K562 (cell line): ENCODE results near the gene FAM124A. TPM values are rescaled to one million over a fixed set of nuclear protein-coding genes. Genes with fewer than 3 reads are reported as not detected.

Experiments
- ATAC-seq: fragments of 200-7000 bp; cut with Tn5 transposase; 3 replicates; pipeline ENCODE4 v1.9.1; 2020; ENCODE audit warnings: moderate library complexity
- BruUV-seq: library from RNA; stranded (reverse); fragments of 400-500 nt; replicated peaks from 2 replicates; lab custom pipeline; 2021; lab: Mats Ljungman, UMichigan
- CTCF ChIA-PET: fragments of 300-600 bp; formaldehyde crosslinking; extraction: SDS; loops from one replicate; lab custom pipeline; 2021; ENCODE audit warnings: low intra/inter-chr PET ratio; lab: Yijun Ruan, JAX
- POLR2A ChIA-PET: fragments of 300-600, 350-650 bp; sonication (Branson Sonifier 250); formaldehyde crosslinking; extraction: SDS; loops from one replicate; lab custom pipeline; 2021; ENCODE audit warnings: antibody characterized with exemption, inconsistent platforms; lab: Yijun Ruan, JAX
- DNase-seq, 4 experiments: peaks; one replicate each; pipeline versions ENCODE4 v3.0.0 to v3.0.0-alpha.2; 2011 to 2018; ENCODE audit warnings: low spot score in 3 of 4, mixed read lengths in 3 of 4; ENCODE audit errors: extremely low read depth in 1 of 4
- FAIRE-seq: peaks from 2 replicates; lab custom pipeline; 2011; peaks lifted over from hg19 to GRCh38; lab: Jason Lieb, UNC
- H2AFZ ChIP-seq: 2 replicates; pipeline ENCODE4 v1.6.0; 2011; ENCODE audit warnings: low read depth, low read length, control low read depth, inconsistent platforms
- H3K27ac ChIP-seq: fragments of 200-600 bp; 3 replicates; pipeline ENCODE4 v1.8.0; 2011; ENCODE audit warnings: low read depth, mild to moderate bottlenecking, control low read depth, inconsistent platforms, low read length, moderate library complexity, mixed read lengths; ENCODE audit errors: extremely low read depth
- H3K27me3 ChIP-seq, 2 experiments: fragments of 300-600 bp in 1 of 2; 2 replicates in 1 of 2; 3 replicates in 1 of 2; pipeline versions ENCODE4 v1.6.0 to v1.8.0; 2011; ENCODE audit warnings: inconsistent platforms in 2 of 2, low read length in 2 of 2, mild to moderate bottlenecking in 1 of 2, mixed read lengths in 1 of 2, moderate library complexity in 1 of 2; ENCODE audit not compliant: control insufficient read depth in 2 of 2, insufficient read depth in 2 of 2
- H3K36me3 ChIP-seq: fragments of 300-600 bp; 3 replicates; pipeline ENCODE4 v1.8.0; 2011; ENCODE audit warnings: mild to moderate bottlenecking, low read length, inconsistent platforms; ENCODE audit not compliant: control insufficient read depth, insufficient read depth
- H3K4me1 ChIP-seq, 2 experiments: fragments of 200-600 bp in 1 of 2; replicated peaks in 1 of 2; 2 replicates in 1 of 2; 3 replicates in 1 of 2; pipeline versions ENCODE4 v1.5.1 to v1.8.0; 2011; ENCODE audit warnings: inconsistent platforms in 2 of 2, low read length in 2 of 2, mild to moderate bottlenecking in 1 of 2, mixed read lengths in 1 of 2, moderate library complexity in 1 of 2; ENCODE audit not compliant: control insufficient read depth in 2 of 2, insufficient read depth in 2 of 2
- H3K4me2 ChIP-seq: 2 replicates; pipeline ENCODE4 v1.6.1; 2011; ENCODE audit warnings: low read length, control low read depth, inconsistent platforms, mixed read lengths; ENCODE audit not compliant: insufficient read depth
- H3K4me3 ChIP-seq: fragments of 200-600 bp; sonication (generic), shearing (Covaris generic); 2 replicates; pipeline ENCODE4 v1.5.1; 2016; ENCODE audit warnings: control low read depth, inconsistent platforms
- H3K79me2 ChIP-seq: fragments of 200-600 bp; 3 replicates; pipeline ENCODE4 v1.8.0; 2011; ENCODE audit warnings: low read length, inconsistent platforms; ENCODE audit not compliant: control insufficient read depth, insufficient read depth
- H3K9ac ChIP-seq, 2 experiments: 2 replicates each; pipeline versions ENCODE4 v1.6.0 to v1.6.1; 2011; ENCODE audit warnings: low read depth in 2 of 2, low read length in 2 of 2, control low read depth in 1 of 2, inconsistent platforms in 1 of 2, mild to moderate bottlenecking in 1 of 2, mixed read lengths in 1 of 2; ENCODE audit not compliant: insufficient read depth in 1 of 2
- H3K9me1 ChIP-seq: one replicate; pipeline ENCODE4 v1.6.0; 2011; ENCODE audit warnings: inconsistent platforms, mild to moderate bottlenecking, low read length, moderate library complexity; ENCODE audit not compliant: control insufficient read depth, insufficient read depth
- H3K9me3 ChIP-seq: replicated peaks from 2 replicates; pipeline ENCODE4 v1.5.1; 2011; ENCODE audit warnings: low read depth, low read length, inconsistent platforms; ENCODE audit not compliant: control insufficient read depth, insufficient read depth
- H4K20me1 ChIP-seq: replicated peaks from 2 replicates; pipeline ENCODE4 v1.6.1; 2011; ENCODE audit warnings: low read length, inconsistent platforms, mixed read lengths; ENCODE audit not compliant: control insufficient read depth, insufficient read depth
- ATF2 ChIP-seq: sonication (generic); formaldehyde crosslinking; IDR thresholded peaks from 2 replicates; pipeline ENCODE4 v1.8.1; 2022; ENCODE audit warnings: missing genetic modification reagents
- ETV6 ChIP-seq, 3 experiments: fragments of 150-350 bp in 1 of 3; sonication (generic) in 1 of 3; formaldehyde crosslinking in 1 of 3; IDR thresholded peaks; 2 replicates each; pipeline versions ENCODE4 v1.6.1 to v1.8.0; 2014 to 2022; ENCODE audit warnings: borderline replicate concordance in 2 of 3, low read depth in 2 of 3, antibody characterized with exemption in 1 of 3, low read length in 1 of 3, mild to moderate bottlenecking in 1 of 3, missing genetic modification reagents in 1 of 3
- HDGF ChIP-seq: fragments of 450-650 bp; IDR thresholded peaks from 2 replicates; pipeline ENCODE4 v1.6.1; 2016
- NFIX ChIP-seq: fragments of 250-450 bp; sonication (Bioruptor Pico); IDR thresholded peaks from 2 replicates; pipeline ENCODE4 v1.4.0; 2020; ENCODE audit warnings: low read depth, mild to moderate bottlenecking, moderate library complexity
- PHF21A ChIP-seq: fragments of 450-650 bp; IDR thresholded peaks from 2 replicates; pipeline ENCODE4 v1.6.1; 2017; ENCODE audit warnings: low read depth, borderline replicate concordance
- TAF7 ChIP-seq: fragments of 450-650 bp; IDR thresholded peaks from 2 replicates; pipeline ENCODE4 v1.6.1; 2016; ENCODE audit warnings: missing genetic modification characterization, missing compliant biosample characterization
- ZNF12 ChIP-seq: sonication (generic); formaldehyde crosslinking; IDR thresholded peaks from 2 replicates; pipeline ENCODE4 v1.4.0; 2020; ENCODE audit warnings: mild to moderate bottlenecking, missing genetic modification reagents
- ZNF431 ChIP-seq: sonication (generic); formaldehyde crosslinking; IDR thresholded peaks from 2 replicates; pipeline ENCODE4 v1.8.0; 2022; ENCODE audit warnings: mild to moderate bottlenecking, missing genetic modification reagents
- ZNF507 ChIP-seq: conservative IDR thresholded peaks from 2 replicates; pipeline ENCODE4 v1.6.1; 2017; ENCODE audit warnings: missing genetic modification characterization, missing compliant biosample characterization
- ZNF764 ChIP-seq: fragments of 250-450 bp; sonication (Bioruptor Pico); IDR thresholded peaks from 2 replicates; pipeline ENCODE4 v1.4.0; 2020; ENCODE audit warnings: low read depth, mild to moderate bottlenecking, moderate library complexity
- WGBS: fragments of 100-300 bp; shearing (Covaris generic); methylation state at CpG from one replicate; pipeline ENCODE4 v1.1.6; 2016; ENCODE audit warnings: low coverage, mixed read lengths; ENCODE audit not compliant: insufficient coverage; ENCODE audit errors: missing lambda C conversion rate; 5-methylcytosine and 5-hydroxymethylcytosine counted together
- in situ Hi-C: fragments of 300-500 bp; cut with MboI; formaldehyde crosslinking; loops from 4 replicates; pipeline ENCODE4 v1.15.0; 2018; ENCODE audit warnings: inconsistent platforms, mixed read lengths
- intact Hi-C: fragments of 100-400 bp; cut with micrococcal nuclease; formaldehyde crosslinking; loops from 2 replicates; pipeline ENCODE4 v1.14.2; 2022
- polyA plus RNA-seq, 8 experiments: library from polyadenylated mRNA; depleted of rRNA in 4 of 8; stranded (reverse) in 5 of 8; unstranded in 3 of 8; fragments of >200 nt; fragmentation: Nextera tagmentation in 2 of 8; fragmentation: Illumina TruSeq in 1 of 8; extraction: Ambion mirVana in 2 of 8; extraction: Trizol in 1 of 8; gene quantifications; 2 replicates each; pipeline versions ENCODE4 v1.2.1 to v1.2.3, GENCODE V29; 2011 to 2014; ENCODE audit warnings: inconsistent platforms in 1 of 8, missing spikeins in 1 of 8
- total RNA-seq, 7 experiments: library from RNA; depleted of rRNA in 6 of 7; stranded (reverse); fragments of >200 nt in 6 of 7; fragmentation: Illumina TruSeq in 2 of 7; extraction: Trizol in 2 of 7; gene quantifications; 2 replicates each; pipeline versions ENCODE4 v1.2.1 to v1.2.3, GENCODE V29; 2011 to 2021; ENCODE audit warnings: low replicate concordance in 1 of 7
- TF ChIP-seq, protein P1 (sequence below): IDR thresholded peaks from 2 replicates; pipeline ENCODE4 v1.6.1; 2011; ENCODE audit not compliant: insufficient read length; ENCODE audit errors: extremely low read depth
- TF ChIP-seq, protein P2 (sequence below): sonication (generic); formaldehyde crosslinking; IDR thresholded peaks from 2 replicates; pipeline ENCODE4 v1.8.0; 2022; ENCODE audit warnings: mild to moderate bottlenecking, missing genetic modification reagents

Gene FAM124A
- total and polyA plus RNA-seq, 9 of the 15 experiments (the other 6 are each of a cell fraction or from before 2014, with no cell fraction given), result not detected

GRCh38 chr13:51292000-51292565, 69.9 kb downstream of the FAM124A start:
- no peak for TF ChIP-seq ZNF12 (CRISPR knock-in tag)
- TF ChIP-seq, protein P1, sequence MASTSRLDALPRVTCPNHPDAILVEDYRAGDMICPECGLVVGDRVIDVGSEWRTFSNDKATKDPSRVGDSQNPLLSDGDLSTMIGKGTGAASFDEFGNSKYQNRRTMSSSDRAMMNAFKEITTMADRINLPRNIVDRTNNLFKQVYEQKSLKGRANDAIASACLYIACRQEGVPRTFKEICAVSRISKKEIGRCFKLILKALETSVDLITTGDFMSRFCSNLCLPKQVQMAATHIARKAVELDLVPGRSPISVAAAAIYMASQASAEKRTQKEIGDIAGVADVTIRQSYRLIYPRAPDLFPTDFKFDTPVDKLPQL, result no peak
- no peak for TF ChIP-seq PHF21A
- TF ChIP-seq ATF2 (CRISPR knock-in tag), result no peak
- TF ChIP-seq ZNF507, result no peak
- no peak for TF ChIP-seq ZNF764
- TF ChIP-seq, protein P2, sequence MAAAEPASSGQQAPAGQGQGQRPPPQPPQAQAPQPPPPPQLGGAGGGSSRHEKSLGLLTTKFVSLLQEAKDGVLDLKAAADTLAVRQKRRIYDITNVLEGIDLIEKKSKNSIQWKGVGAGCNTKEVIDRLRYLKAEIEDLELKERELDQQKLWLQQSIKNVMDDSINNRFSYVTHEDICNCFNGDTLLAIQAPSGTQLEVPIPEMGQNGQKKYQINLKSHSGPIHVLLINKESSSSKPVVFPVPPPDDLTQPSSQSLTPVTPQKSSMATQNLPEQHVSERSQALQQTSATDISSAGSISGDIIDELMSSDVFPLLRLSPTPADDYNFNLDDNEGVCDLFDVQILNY (CRISPR knock-in tag), result no peak
- no peak for TF ChIP-seq NFIX (CRISPR knock-in tag)
- no peak for TF ChIP-seq ETV6 (IDR thresholded peaks at IDR 0.05; ENCODE audit: borderline replicate concordance in 1 of 2, low read depth in 2 of 2, low read length in 1 of 2)
- no peak for TF ChIP-seq ETV6 (CRISPR knock-in tag; IDR thresholded peaks at IDR 0.05; ENCODE audit: borderline replicate concordance)
- TF ChIP-seq ZNF431 (CRISPR knock-in tag), result no peak
- no peak for TF ChIP-seq TAF7 (tag)
- no peak for TF ChIP-seq HDGF
- ChIA-PET POLR2A (no interaction called here), CTCF (interaction anchor here (0.6 kb wide), 1 partner anchor 20 kb away, joined by 3 read pairs; no protein-coding TSS in a partner anchor)
- H3K9me1 ChIP-seq, result no peaks in the 10 kb centered on the region
- intact Hi-C loops (no loop called here), in situ Hi-C loops (loop anchor here (10.0 kb wide), 1 partner anchor 157 kb away; no protein-coding TSS in a partner anchor)
- no peak overlapping the region for H3K27ac ChIP-seq
- no peaks in the 10 kb centered on the region for H4K20me1 ChIP-seq
- peaks cover 3 to 23% of the 10 kb centered on the region in 2 experiments; a peak in 4 of 5 replicates for H3K27me3 ChIP-seq
- FAIRE-seq (no peak), ATAC-seq (no peak), DNase-seq (no peak)
- no peak overlapping the region for H3K9ac ChIP-seq
- no peaks in the 10 kb centered on the region for H3K9me3 ChIP-seq
- H3K79me2 ChIP-seq, result no peaks in the 10 kb centered on the region
- 6% methylated on average over 6 of the region's 6 CpGs for WGBS
- BruUV-seq, result no TSS peak
- H3K36me3 ChIP-seq, result no peaks in the 10 kb centered on the region
- no peak overlapping the region for H3K4me2 ChIP-seq
- H2AFZ ChIP-seq, result no peak overlapping the region
- no peaks in the 10 kb centered on the region for H3K4me1 ChIP-seq
- H3K4me3 ChIP-seq, result no peak overlapping the region
